ENCODE measurements around the gene MSL1.
A peak's percentile ranks its signal among the peaks of the same experiment; 100 is the strongest.

The MSL1 gene

DNA sequence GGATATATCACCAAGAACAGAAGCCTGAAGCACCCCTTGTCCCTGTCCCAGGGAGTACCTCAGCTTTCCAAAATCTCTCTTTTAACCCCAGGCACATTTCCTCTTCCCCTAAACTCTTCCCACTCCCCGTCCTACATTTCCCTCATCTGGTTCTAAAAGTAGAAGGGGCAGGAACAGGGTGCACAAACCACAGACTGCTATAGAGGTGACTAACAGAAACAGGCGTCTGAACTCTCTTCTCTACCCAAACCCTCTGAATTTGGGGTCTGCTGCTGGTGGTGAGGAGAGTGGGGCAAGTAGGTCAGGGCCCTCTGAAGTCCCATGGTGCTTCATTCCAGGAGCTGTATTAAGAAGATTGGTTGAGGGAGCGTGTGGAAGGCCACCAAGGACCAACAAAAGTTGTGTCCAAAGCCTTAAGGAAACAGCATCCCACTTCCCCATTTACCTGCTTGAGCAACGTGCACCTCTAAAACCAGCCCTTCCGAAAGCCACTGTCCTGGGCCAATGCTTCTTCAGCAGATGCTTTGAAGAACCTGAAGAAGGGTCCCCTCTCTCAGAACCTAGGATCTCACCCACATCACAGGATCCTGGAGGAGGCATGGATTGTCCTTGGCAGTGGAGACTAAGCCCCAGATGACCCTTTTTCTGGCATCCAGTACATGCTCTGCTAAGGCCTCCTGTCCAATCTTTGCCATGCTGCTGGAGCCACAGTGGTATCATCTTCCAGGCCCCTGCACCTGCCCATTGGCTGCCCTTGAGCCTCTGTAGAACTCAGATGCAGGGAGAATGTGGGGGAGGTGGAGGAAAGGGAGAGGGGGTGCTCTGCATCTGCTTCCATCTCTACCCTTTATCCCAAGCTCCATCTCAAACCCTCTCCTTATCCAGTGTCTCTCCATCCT is 15.7 kb upstream of the MSL1 start:
- no peak for DNase-seq

DNA sequence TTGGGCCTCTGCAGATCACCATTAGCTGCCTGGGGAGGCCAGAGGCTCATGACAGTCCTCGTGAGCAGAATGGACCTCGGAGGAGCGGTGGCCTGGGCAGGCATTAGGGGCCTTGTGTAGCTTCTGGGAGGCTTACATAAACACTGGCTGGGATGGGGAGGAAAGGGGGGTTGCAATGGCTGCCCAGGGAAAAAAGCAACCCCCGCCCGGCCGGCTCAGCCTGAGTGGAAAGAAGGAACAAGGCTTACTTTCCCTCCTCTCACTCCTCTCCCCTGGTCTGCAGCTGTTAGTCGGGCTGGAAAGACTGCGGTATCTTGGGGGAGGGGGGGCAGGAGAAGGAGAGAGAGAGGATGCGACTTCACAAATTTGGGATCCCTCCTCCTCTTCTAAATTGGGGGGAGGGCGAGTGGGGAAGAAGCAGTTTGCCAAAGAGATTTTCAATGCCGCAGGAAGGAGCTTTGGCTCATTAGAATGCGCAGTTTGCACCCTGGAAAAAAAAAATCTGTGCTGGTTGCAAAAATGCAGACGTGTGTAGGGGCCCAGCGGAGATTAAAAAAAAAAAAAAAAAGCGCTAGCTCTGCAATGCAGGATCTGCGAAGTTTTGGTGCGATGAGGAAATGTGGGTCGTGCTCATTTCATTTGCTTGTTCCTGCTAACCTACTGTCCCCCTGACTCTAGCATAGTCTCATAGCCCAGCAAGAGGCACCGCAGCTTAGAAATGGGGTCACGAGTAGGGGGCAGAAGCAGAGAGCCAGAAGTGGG is 14.8 kb upstream of the MSL1 start:
- peak; percentile 23 for DNase-seq

DNA sequence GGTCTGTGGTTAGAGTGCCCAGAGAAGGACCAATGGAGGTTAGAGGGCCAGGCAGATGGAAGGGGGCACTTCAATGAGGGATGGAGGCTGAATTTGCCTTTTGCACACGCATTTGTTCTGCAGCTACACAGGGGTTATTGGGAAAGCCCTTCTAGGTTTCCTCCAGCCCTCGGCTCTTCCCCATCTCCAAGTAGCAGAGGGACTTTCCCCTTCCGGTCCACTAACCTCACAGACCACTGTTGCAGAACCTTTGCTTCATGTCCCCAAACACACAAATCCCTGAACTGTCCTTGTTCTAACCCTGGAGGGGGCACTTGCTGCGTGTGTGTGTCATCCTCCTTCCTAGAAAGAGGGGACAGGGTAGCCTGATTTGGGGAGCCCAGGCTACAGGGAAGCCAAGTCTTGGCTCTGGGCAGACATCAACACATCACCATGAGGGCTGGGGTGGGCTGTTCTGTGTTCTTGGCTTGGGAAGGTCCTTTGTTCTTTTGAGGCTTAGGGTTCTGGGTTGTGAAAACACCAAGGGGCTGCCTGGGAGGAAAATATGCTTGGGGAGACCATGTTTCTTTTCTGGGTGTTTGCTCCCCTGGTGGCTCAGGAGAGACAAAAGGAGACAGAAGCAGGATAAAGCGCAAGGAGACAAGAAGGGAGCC is 14.1 kb upstream of the MSL1 start:
- peak; percentile 36 for DNase-seq

DNA sequence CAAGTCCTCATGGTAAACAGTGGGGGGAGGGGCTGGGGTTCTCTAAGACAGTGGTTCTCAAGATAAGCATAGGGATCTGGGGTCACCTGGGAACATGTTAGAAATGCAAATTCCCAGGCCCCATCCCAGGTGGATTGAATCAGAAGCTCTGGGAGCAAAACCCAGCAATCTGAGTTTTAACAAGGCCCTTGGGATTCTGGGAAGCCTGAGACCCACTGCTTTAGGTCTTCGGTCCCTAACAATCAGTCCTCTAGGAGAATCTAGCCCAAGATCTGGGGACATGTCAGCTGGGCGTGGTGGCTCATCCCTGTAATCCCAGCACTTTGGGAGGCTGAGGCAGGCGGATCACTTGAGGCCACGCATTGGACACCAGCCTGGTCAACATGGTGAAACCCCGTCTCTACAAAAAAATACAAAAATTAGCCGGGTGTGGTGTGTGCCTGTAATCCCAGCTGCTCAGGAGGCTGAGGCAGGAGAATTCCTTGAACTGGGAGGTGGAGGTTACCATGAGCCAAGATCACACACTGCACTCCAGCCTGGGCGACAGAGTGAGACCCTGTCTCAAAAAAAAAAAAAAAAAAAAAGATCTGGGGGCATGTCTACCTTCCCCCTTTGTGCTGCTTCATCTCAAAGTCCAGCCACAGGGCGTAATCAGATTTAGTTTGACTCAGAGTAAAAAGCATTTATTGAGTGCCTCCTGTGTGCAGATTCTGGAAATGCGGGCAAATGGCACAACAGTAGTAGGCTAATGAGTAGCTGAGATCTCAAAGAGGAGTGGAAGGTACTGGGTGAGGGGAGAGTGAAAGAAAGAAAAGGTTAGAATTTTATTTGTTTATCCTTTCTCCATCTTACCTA is 12.6 kb upstream of the MSL1 start:
- DNase-seq, result peak; percentile 31

DNA sequence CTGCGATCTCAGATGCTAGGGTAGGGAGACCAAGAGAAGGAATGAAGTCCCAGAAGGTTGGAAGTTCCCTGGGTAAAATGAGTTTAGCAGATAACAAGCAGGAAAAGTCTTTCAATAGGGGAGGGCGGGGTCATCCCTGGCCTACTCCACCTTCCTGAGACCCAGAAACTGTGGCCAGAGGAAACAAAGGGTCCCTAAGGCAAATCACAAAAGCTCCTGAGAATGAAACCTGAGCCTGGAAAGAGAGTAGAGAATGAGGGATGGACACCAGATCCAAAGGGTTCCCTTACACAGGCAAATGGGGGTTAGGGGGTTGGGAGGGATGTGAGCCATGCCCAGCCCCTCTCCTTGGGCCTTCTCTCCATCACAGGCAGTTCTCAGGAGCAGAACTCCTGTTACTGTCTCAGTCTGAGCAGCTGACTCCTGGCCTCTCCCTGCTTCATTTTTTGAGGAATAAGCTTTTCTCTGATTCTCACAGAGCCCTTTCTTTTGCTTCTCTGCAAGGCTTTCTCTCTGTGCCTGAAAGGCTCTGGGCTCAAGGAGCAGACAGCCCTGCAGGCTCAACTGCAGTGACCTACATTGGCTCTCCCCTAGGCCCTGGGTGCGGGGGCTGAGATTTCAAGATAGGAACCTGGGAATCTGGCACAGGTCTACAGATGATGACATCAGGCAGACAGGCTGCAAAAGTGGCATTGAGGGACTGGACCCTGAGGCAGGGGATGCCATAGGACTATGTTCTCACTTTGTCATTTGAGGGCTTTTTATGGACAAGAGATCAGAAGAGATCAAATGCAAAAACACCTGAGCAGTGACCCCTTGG is 11.5 kb upstream of the MSL1 start:
- no peak for DNase-seq

DNA sequence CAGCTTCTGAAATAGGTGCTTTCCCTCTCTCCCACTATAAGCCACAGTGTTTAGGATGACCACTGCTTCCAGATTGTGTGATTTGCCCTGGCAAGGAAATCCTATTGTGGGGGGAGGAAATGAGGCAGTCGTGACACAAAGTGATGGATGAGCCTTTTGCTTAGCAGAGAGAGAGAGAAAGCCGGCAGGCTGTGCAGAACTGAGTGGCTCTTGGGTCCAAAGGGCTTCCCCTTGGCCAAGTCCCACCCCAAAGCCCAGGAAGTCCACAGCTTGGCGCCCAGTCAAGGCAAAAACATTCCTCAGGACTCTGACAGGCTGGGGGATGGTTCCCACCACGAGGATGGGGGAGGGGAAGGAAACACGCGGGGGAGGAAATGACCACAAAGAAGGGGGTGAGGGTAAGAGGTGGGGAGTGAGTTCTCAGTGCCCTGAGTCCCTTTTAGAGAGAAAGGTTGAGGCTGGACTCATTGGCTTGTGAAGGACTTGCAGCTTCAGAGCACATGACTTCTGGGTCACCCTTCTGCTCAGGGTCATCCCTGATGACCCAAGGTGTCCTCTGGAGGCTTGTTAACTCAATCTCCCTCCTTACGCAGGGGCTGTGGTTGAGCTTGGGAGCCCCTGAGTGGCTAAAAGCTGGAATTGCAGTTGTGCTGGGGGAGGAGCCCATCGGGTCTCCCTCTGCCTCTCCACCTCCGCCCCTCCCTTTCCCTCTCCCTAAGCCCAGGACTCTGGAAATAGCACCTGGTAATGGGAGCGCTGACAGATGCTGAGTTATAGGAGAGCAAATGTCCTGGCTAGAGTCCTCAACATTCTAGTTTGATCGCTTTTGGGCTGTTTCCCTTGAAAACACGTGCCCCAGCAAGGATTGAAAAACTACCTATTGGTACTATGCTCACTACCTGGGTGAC is 10.3 kb upstream of the MSL1 start:
- DNase-seq, result peak; percentile 79

DNA sequence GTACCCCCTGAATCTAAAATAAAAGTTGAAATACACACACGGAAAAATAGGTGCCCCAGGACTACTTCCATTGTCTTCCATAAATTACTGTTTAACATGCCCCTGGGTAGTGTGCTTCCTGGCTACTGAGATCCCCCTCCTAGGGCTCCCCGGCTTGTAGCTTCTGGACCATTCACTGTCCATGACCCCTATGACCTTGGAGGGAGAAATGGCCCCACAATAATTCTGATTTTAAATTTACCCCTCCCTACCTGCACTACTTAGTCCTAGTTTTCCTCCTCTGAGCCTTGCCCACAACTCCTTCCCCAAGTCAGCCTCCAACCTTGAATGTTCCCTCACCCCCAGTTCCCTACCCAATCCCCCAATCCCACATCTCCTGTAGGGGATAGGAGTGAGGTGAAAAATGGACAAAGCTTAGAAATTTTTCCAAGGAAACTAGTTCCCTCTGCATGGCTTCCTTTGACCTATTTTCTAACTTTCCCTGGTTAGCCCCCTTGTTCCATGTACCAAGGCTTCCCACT is 9.5 kb upstream of the MSL1 start:
- no peak for DNase-seq

DNA sequence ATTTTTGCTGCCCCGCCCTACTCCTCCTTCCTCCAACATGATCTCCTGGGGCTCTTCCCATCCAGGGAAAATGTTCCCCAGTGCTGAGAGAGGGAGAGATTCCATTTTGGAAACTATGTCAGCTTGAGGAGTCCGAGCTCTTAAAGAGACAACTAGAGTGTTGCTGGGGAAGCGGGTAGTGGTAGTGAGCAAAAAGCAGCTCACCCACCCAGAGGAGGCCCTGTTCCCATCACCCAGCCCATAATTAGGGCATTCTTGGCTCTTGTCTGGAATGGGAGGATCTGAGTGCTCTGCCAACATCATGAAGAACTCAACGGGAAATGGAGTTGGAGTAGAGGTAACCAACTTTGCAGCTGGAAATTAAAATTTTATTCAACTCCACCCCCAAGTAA is 9.1 kb upstream of the MSL1 start:
- DNase-seq, result no peak

DNA sequence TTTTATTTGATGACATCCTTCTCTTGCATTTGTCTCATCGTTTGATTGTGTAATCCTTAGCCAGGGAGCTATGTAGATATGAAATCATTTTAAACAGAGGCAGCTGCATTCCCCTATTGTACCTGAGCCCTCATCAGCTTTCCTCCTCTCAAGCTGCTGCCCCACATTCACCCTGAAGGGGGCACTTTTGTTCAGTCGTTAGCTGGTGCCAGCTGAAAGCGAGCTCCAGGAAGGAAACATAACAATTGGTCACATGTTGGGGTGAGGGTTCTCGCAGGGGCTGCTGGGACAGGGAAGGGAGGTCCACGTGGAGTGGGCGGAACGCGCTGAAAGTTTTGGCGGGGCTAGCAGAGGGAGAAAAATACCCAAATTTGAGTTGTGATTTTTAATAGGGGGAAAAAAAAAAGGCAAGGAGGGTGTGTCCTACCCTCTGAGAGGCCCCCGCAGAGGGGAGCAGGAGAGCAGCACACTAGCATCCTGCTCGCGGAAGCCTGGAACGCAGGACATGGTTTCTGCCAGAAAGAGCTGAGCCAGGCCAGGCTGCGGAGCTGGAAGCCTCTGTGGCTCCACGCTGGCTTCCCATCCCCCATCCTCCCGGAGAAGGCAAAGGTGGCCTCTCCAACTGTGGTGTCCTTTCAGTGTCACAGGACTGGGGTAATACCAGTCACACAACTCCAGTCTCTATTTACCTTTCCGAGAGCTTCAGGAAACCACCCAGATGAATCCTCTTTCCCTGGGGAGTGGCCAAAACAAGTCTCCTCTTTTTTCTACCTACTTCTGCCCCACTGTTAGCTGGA is 8.5 kb upstream of the MSL1 start:
- peak; percentile 96 for DNase-seq

DNA sequence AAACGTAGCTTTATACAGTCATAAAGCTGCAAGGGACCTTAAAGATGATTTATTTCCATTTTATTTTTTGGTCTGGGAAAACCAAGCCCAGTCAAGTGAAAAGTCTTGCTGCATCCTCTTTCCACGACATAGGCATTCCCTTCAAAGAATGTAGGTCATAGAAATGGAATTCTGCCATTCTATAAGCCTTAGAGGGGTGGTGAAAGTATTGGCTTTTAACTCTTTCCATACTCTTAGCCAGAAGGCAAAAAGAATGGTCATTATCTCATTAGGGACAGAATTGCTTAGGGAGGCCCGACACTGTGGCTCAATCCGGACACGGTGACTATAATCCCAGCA is 7.9 kb upstream of the MSL1 start:
- no peak for DNase-seq

DNA sequence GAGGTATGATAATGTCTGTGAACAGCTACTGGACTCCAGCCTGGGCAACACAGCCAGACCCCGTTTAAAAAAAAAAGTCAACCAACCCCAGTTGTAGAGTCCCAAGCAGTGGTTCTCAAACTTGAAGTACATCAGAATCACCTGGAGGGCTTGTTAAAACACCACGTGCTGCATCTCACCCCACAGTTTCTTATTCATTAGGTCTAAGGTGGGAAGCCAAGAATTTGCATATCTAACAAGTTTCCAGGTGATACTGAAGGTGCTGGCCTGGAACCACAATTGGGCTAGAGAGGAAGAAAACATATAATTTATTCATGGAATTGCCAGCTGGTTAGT is 6.7 kb upstream of the MSL1 start:
- DNase-seq, result no peak

DNA sequence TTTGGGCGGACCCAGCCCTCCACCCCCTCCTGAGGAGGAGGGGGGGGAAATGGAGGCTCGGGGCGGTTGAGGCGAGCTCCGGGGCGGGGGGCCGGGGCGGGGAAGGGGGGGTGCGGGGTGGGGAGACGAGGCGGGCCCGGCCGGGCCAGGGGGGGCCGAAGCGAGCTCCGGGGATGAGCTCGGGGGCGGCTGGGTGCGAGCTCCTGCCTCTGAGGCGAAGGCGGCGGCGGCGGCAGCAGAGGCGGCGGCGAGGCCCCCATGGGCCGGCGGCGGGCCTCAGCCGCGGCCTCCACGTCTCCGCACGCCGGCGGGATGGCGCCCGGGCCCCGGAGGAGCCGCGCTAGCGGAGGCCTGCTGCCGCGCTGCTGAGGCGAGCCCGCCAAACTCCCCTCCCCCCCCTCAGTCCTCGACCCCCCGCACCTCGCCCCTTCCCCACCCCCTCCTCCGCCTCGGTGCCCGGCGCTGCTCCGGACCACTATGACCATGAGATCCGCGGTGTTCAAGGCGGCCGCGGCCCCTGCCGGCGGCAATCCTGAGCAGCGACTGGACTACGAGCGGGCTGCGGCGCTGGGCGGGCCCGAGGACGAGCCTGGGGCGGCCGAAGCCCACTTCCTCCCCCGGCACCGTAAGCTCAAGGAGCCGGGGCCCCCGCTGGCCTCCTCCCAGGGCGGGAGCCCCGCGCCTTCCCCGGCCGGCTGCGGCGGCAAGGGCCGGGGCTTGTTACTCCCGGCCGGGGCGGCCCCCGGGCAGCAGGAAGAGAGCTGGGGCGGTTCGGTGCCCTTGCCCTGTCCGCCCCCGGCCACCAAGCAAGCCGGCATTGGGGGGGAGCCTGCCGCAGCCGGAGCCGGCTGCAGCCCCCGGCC is 596 bp downstream of the MSL1 start:
- DNase-seq, result no peak

DNA sequence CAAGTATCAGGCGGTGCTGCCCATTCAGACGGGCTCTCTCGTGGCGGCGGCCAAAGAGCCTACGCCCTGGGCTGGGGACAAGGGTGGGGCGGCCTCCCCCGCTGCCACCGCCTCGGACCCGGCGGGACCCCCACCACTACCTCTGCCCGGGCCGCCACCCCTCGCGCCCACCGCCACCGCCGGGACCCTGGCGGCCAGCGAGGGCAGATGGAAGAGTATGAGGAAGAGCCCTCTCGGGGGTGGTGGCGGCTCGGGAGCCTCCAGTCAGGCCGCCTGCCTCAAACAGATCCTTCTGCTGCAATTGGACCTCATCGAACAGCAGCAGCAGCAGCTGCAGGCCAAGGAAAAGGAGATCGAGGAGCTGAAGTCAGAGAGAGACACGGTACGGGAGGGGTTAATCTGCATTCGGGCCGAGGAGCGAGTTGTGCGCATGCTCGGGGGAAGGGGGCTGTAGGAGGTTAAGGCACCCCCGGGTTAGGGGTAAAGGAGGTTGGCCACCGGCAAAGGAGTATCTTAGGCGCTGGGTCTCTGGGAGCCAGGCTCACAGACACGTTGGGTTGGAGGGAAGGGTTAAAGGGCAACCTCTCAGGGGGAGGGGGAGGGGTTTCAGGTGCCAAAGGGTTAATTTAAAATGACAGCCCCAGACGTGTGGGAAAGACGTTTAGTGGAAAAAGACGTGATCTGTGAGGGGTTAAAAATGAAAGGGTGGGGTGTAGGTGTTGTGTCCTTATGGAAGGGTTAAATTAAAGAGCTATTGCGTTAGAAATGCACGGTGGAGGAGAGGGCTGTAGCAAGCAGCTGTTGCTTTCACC is 1.4 kb downstream of the MSL1 start:
- DNase-seq, result peak; percentile 64

DNA sequence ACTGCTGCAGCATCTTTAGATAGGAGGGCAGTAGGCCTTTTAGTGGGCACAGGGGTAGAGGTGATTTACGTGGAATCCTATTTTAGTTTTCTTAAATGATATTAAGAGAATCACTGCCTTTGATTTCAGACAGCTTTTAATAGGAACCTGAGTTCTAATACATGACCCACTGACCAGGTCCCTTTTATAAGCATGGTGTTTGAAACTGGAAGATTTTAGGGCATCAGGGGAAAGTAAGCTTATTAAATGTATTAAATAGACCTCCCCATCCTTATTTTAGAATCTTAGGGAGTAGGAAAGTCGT is 2.0 kb downstream of the MSL1 start:
- DNase-seq, result no peak

DNA sequence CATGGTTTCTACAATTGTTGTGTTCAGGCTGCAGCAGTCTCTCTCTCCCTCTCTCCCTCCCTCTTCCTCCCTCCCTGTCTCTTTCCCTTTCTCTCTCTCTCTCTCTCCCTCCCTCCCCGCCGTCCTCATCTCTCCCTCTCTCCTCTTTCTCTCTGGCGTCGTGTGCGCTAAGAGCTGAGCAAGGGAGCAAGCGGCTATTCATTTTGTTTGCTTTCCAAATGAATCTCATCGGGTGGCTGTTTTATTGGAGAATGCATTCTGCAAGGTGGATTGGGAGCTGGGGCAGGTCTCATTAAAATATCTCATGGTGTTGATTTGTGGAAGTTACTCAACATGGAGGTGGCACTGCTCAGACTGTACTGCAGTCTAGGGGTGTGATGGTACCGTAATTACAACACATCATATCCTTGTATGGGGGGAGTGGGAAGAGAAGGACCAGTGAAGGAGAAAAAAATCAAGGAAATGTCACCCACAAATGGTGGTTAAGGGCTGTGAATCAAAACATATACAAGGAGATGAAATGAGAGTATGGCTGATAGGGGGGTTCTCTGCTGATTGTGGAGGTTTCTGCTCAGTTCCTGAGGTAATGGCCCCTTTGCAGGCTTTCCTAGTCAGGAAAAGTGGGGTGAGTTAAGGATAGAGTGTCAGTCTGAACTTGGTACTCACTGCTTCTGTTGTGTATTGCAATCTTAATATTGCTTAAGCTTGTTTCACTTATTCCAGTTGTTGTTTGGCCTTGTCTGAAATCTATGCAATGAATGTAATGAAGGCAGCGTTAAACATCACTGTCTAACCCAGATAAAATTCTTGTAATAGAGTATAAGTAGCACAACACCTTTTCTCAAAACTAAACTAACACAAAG is 2.7 kb downstream of the MSL1 start:
- DNase-seq, result no peak

DNA sequence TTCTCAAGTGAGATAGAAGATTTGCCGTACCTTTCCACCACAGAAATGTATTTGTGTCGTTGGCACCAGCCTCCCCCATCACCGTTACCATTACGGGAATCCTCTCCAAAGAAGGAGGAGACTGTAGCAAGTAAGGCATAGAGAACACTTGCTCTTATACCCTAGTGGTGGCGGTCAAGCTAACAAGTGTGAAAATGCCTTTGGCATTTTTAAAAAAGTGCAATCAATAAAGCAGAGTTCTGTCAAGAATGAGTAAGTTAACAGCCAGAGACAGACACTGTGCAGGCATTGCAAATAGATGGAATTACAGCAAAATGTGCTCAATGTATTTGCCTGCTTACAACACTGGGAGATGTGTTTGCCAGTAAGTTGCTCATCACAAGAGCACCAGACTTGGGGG is 7.7 kb downstream of the MSL1 start:
- no peak for DNase-seq

DNA sequence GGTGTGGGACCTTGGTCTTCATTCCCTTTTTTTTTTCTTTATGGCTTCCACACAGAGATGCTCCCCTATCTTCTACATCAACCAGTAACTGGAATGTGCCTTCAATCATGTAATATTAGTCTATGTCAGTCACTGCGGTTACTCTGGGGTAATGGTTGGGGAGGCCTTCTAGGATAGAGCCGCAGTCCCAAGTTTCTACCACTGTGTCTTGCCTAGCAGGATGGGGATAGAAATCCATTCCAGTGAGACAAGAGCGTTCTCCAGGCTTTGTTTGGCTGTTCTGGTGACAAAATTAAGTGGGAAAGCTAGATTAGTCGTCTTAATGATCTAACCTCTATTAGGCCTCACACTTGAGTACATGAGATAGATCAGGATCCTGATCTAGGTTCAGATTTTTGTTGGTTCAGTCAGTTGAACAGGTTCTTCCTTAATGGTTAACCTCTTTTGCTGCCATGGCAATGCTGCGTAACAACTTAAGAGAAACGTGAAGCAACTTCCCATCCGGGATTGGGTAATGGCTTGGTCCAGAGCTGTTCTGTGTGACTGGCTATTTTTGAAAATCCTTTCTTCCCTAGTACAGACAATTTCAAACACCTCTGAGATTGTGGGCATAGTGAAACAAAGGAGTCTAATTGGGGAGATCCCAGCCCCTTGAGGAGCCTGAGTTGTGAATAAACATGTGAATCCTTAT is 8.7 kb downstream of the MSL1 start:
- no peak for DNase-seq
